ENCODE results near the gene FCRL4. TPM values are rescaled to one million over a fixed set of nuclear protein-coding genes. Genes with fewer than 3 reads are reported as not detected.
"Not testable (repeated sequence)": the region's sequence is repeated elsewhere in the genome, so short reads cannot be mapped to it uniquely, and the experiment has no call there.

Gene FCRL4
- total RNA-seq, 1 experiment from 2014 or later, result not detected

GRCh38 chr1:157562515-157562914 is 35.4 kb downstream of the FCRL4 start:
- intact Hi-C loops (cut with micrococcal nuclease; ENCODE audit: unreplicated experiment), result no loop called here
- BruUV-seq (replicated peaks), result no TSS peak
- Mint-ChIP-seq H3K4me1 (ENCODE audit: low read depth, unreplicated experiment) (no peaks in the 10 kb centered on the region), H3K9me3 (ENCODE audit: low read depth, unreplicated experiment) (no peaks in the 10 kb centered on the region), H3K27me3 (ENCODE audit: unreplicated experiment) (peaks cover 12% of the 10 kb centered on the region), H3K27ac (ENCODE audit: unreplicated experiment) (no peak overlapping the region), H3K36me3 (ENCODE audit: insufficient read depth, unreplicated experiment) (no peaks in the 10 kb centered on the region), H3K4me3 (ENCODE audit: low read depth, unreplicated experiment) (no peak overlapping the region)
- no peak for TF ChIP-seq CTCF (IDR thresholded peaks at IDR 0.05; ENCODE audit: unreplicated experiment)
- CTCF ChIA-PET, result interaction anchor here (1.2 kb wide), 1 partner anchor 18 kb away, joined by 3 read pairs; no protein-coding TSS in a partner anchor
- DNase-seq, result no peak

GRCh38 chr1:157558119-157558518 is 39.8 kb downstream of the FCRL4 start:
- no peak for TF ChIP-seq CTCF (IDR thresholded peaks at IDR 0.05; ENCODE audit: unreplicated experiment)
- peaks cover 12% of the 10 kb centered on the region for H3K27me3 Mint-ChIP-seq (ENCODE audit: unreplicated experiment)
- no peak for DNase-seq
- H3K4me1 Mint-ChIP-seq (ENCODE audit: low read depth, unreplicated experiment), result no peaks in the 10 kb centered on the region
- no TSS peak for BruUV-seq (replicated peaks)
- no peak overlapping the region for H3K4me3 Mint-ChIP-seq (ENCODE audit: low read depth, unreplicated experiment)
- no peaks in the 10 kb centered on the region for H3K36me3 Mint-ChIP-seq (ENCODE audit: insufficient read depth, unreplicated experiment)
- H3K27ac Mint-ChIP-seq (ENCODE audit: unreplicated experiment), result no peak overlapping the region
- intact Hi-C loops (cut with micrococcal nuclease; ENCODE audit: unreplicated experiment), result no loop called here
- CTCF ChIA-PET, result interaction anchor here (0.8 kb wide), 1 partner anchor 22 kb away, joined by 3 read pairs; no protein-coding TSS in a partner anchor
- no peaks in the 10 kb centered on the region for H3K9me3 Mint-ChIP-seq (ENCODE audit: low read depth, unreplicated experiment)

GRCh38 chr1:157551694-157552693 is 45.9 kb downstream of the FCRL4 start, which contains the start of gene FCRL5:
TSS of gene FCRL5 (minus strand) at chr1:157552515. CDS start at chr1:157552362, 153 bp downstream.
- Mint-ChIP-seq H3K4me1 (ENCODE audit: low read depth, unreplicated experiment) (no peaks in the 10 kb centered on the region), H3K4me3 (ENCODE audit: low read depth, unreplicated experiment) (no peak within 1 kb of the TSS), H3K27me3 (ENCODE audit: unreplicated experiment) (peaks cover 13% of the 10 kb centered on the region), H3K9me3 (ENCODE audit: low read depth, unreplicated experiment) (no peaks in the 10 kb centered on the region), H3K27ac (ENCODE audit: unreplicated experiment) (no peak within 1 kb of the TSS), H3K36me3 (ENCODE audit: insufficient read depth, unreplicated experiment) (no peaks in the 10 kb centered on the region)
- no TSS peak for BruUV-seq (replicated peaks)
- TF ChIP-seq CTCF (IDR thresholded peaks at IDR 0.05; ENCODE audit: unreplicated experiment), result no peak
- CTCF ChIA-PET, result interaction anchor here (0.7 to 1.1 kb wide), 2 partner anchors 18 to 30 kb away, joined by 3 to 5 read pairs; no protein-coding TSS in a partner anchor
- no peak for DNase-seq
- intact Hi-C loops (cut with micrococcal nuclease; ENCODE audit: unreplicated experiment), result no loop called here

- H3K4me1 Mint-ChIP-seq (ENCODE audit: low read depth, unreplicated experiment); H3K27ac Mint-ChIP-seq (ENCODE audit: unreplicated experiment); H3K9me3 Mint-ChIP-seq (ENCODE audit: low read depth, unreplicated experiment); CTCF ChIA-PET; H3K36me3 Mint-ChIP-seq (ENCODE audit: insufficient read depth, unreplicated experiment); BruUV-seq (replicated peaks); H3K4me3 Mint-ChIP-seq (ENCODE audit: low read depth, unreplicated experiment); intact Hi-C loops (cut with micrococcal nuclease; ENCODE audit: unreplicated experiment); DNase-seq: not testable (repeated sequence)
- H3K27me3 Mint-ChIP-seq (ENCODE audit: unreplicated experiment), result peaks cover 26% of the 10 kb centered on the region
These were observed 49.8 kb downstream of the FCRL4 start for GRCh38 chr1:157548081-157548480.
